GM12872 (cell line): ENCODE measurements around the gene HIVEP1.

Source experiments
- TF ChIP-seq, protein P1 (sequence below): IDR thresholded peaks from 3 replicates; pipeline ENCODE4 v1.5.1; 2011; ENCODE audit warnings: low read depth, mild to moderate bottlenecking, low read length, moderate library complexity; ENCODE audit not compliant: insufficient read depth

Gene HIVEP1

DNA sequence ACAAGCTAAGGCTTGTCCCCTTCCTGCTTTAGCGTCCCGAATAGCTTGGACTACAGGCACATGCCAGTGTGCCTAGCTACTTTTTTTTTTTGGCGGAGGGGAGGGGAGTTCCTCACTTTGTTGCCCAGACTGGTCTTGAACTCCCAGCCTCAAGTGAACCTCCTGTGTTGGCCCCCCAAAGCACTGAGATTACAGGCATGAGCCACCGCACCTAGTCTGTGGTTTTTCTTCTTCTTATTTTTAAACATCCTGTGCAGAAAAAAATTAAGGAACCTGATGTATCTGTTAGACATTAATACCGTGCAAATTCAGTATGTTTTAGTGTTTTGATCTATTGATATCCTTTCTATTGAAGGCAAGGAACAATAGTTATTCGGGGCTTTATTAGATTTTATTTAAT lies 25.7 kb downstream of the HIVEP1 start:
- TF ChIP-seq, protein P1, sequence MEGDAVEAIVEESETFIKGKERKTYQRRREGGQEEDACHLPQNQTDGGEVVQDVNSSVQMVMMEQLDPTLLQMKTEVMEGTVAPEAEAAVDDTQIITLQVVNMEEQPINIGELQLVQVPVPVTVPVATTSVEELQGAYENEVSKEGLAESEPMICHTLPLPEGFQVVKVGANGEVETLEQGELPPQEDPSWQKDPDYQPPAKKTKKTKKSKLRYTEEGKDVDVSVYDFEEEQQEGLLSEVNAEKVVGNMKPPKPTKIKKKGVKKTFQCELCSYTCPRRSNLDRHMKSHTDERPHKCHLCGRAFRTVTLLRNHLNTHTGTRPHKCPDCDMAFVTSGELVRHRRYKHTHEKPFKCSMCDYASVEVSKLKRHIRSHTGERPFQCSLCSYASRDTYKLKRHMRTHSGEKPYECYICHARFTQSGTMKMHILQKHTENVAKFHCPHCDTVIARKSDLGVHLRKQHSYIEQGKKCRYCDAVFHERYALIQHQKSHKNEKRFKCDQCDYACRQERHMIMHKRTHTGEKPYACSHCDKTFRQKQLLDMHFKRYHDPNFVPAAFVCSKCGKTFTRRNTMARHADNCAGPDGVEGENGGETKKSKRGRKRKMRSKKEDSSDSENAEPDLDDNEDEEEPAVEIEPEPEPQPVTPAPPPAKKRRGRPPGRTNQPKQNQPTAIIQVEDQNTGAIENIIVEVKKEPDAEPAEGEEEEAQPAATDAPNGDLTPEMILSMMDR = no peak

DNA sequence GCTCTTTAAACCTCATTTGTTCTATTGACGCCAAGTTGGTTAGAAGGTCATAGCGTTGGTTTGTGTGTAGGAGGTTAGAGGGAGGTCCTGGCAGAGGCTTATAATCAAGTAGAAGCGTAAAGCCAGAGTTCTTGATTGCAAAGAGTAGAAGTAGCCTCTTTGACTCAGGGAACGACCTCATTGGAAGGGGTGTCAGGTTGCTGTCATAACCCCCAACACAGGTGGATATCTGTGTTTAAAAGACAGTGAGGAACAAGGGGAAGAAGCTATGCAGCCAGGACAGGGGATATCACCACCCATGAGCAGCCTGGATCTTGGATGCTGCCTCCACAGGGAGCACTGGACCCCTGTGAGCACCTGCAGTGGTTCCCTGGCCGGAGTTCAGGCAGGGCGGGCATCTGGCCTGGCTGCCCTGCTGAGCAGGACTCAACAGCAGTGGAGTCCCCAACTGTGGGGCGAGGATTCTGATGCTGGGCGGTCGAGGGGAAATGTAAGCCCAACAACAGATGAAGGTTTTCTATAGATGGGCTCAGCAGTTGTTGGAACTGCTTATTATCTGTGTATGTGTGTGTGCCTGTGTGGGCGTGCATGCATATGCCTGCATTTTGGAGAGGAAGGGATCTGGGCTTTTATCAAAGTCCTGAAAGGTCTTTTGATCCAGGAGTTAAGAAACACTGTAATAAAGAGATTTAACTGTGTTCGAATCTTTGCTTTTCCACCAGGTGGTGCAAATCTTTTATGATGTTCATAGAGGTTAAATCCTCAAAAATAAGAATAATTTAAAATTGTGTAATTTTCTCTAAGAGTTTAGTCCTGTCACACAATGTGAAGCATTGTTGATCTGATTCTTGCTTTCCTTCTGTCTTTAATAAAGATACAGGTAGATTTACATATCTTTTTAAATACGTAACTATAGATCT lies 27.7 kb downstream of the HIVEP1 start:
- TF ChIP-seq, protein P1 = no peak

DNA sequence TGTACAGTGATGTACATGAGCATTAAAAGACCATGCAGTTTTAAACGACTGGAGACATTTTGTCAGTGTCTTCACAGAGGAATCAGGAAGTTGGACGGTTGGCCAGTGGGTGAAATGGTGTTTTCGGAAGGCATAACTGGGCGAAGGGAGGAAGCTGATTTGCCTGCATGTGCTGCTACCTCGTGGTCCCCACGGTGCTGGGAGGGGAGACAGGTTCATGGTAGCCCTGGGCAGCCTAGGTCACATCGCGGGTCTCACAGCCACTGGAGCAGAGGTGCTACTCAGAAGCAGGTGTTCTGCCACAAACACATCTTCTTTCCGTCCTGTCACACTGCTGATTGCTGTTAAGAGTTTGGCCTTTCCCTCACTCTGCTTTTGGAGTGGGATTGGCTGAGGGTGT lies 35.2 kb downstream of the HIVEP1 start:
- TF ChIP-seq, protein P1 = no peak

DNA sequence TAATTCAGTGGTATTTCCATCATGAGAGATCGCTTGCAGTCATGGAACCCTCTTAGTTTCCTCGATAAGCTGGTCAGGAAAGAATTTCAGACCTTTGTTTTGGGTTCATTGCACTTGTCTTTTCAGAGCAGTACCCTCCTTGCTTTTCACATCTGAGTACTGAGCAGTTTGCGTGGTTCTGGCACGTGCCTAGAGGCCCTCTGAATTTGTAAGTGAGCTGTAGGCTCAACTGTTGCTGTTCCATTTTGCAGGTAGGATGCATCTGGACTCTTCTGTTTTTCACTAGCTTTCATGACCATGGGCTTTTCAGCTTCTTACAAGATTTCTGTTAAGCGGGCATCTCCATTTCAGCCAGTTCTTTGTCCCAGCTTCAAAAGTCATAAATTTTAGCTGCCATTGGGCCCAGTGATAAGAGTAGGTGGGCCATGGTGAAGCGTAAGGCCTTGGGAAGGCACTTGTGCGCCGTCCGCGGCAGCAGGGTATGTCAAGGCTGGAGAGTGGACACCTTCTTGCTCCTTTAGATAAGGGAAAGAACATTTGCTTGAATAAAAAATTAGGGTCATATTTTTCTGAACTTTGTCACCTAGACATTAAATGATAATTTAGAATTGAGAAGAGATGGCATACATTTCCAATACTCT lies 35.8 kb downstream of the HIVEP1 start:
- TF ChIP-seq, protein P1 = no peak

DNA sequence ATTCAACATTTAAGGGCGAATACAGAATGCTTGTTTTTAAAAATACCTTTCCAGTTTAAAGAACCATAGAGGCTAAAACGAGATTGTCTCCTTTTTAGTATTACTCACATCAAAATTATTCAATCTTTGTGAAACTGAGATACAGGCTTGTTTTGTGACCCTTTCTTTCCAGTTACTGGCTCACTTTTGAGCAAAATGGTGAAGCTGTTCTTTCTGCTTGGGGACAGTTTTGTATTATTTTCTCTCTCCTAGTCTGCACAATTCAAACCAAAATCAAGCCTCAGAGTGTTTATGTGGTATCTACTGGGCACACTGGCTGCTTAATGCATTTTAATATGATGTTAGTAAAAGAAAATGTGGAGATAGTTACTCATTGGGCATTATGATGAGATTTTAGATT lies 36.5 kb downstream of the HIVEP1 start:
- TF ChIP-seq, protein P1 = no peak

DNA sequence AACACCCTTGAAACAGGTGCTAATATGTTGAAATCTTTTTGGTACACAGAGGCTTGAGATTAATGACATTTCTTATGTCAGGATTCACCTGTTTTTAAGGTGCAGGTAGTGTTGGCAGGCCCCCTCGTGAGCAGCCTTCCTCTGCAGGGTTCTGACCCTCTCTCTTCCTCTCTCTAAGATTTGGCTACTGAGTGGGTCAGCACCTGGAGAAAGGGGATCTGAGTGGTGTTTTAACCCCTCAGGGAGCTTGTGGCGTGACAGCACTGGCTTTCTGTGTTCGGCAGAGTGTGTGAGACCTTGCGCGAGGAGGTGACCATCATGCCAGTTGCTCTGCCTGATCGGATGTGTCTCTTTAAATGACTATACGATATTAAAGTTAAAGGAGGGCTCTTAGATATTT lies 37.1 kb downstream of the HIVEP1 start:
- TF ChIP-seq, protein P1 = no peak

DNA sequence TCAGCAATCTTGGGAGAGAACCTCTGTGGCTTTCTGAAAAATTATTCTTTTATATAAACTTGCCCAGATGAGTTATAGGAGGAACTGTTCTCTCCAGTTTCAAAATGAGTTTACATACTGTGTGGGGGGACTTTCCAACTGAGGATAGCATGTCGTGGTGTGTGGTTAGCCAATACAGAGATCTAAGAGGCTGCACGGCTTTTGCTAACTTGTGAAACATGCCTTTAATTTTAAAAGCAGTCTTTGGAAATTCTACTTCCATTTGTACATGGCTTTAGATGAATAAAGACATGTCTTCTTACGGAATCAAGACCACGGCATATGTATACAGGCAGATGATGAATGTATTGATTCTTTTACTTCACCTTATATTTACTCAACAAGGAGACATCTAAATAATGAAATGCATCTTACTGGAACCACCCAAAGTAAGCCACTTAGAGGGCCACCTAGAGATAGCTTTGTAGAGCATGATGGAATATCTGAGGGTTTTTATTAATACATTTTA lies 39.8 kb downstream of the HIVEP1 start:
- TF ChIP-seq, protein P1 = 0 out of 3 replicates have a peak, but pooled peaks have one; percentile 10
